Measurements from ENCODE around the gene SLC39A9. TPM values are rescaled to one million over a fixed set of nuclear protein-coding genes. Genes with fewer than 3 reads are reported as not detected.
"Not testable (repeated sequence)": the region's sequence is repeated elsewhere in the genome, so short reads cannot be mapped to it uniquely, and the experiment has no call there.

SLC39A9 gene
- polyA plus RNA-seq, 4 donors: 74.9 to 92.8 (median 82.1) TPM

- not testable (repeated sequence) for DNase-seq (ENCODE audit: low read depth in 4 of 4, low spot score in 2 of 4)
Observed at GRCh38 chr14:69416087-69416486, 17.6 kb downstream of the SLC39A9 start.

DNA sequence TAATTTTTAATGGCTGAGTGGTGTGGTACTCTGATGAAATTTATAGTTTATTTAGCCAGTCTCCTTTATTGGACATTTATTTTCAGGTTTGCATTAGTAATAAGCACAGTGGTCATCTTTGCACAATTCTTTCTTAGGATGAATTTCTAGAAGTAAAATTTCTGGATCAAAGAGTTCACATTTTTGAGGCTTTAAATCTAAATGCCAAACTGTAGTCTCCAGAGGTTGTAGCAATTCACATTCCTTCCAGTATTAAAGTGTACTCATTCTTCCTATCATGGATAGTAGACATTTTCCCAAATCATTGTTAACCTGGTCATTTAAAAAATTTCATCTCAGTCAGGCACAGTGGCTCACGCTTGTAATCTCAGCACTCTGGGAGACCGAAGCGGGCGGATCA lies 24.8 kb downstream of the SLC39A9 start:
- no peak for DNase-seq (ENCODE audit: low read depth in 4 of 4, low spot score in 2 of 4)

- no peak for DNase-seq (ENCODE audit: low read depth in 4 of 4, low spot score in 2 of 4)
Observed at GRCh38 chr14:69424149-69424923, 25.8 kb downstream of the SLC39A9 start.

GRCh38 chr14:69427596-69427995 lies 29.1 kb downstream of the SLC39A9 start:
- no peak for DNase-seq (ENCODE audit: low read depth in 4 of 4, low spot score in 2 of 4)

DNA sequence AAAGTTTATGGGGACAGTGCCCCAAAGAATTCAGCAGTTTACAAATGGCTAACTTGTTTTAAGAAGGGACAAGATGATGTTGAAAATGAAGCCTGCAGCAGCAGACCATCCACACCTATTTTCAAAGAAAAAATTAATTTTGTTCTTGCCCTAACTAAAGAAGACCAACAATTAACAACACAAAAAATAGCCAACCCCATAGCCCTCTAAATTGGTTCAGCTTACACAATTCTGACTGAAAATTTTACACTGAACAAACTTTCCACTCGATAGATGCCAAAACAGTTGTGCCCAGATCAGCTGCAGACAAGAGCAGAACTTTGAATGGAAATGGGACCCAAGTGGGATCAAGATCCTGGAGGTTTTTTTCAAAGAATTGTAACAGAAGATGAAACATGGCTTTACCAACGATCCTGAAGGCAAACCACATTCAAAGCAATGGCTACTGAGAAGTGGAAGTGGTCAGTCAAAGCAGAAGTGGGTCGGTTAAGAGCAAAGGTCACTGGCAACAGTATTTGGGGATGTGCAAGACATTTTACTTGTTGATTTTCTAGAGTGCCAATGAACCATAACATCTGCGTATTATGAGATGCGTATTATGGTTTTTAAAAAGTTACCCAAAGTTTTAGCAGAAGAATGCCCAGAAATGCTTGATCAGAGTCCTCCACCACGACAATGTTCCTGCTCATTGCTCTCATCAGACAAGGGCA lies 30.0 kb downstream of the SLC39A9 start:
- DNase-seq (ENCODE audit: low read depth in 4 of 4, low spot score in 2 of 4): no peak

DNA sequence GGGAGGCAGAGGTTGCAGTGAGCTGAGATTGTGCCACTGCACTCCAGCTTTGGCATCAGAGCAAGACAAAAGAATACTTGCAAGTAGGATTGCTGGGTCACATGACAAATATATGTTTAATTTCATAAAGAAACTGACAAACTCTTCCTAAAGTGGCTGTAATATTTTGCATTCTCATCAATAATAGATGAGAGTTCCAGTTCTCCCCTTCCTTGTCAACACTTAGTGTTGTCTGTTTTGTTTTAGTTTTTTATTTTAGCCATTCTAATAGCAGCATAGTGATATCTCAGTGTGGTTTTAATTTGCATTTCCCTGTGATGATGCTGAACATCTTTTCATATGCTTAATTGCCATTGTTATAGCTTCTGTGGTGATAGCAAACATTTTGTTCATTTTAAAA lies 31.2 kb downstream of the SLC39A9 start:
- DNase-seq (ENCODE audit: low read depth in 4 of 4, low spot score in 2 of 4): no peak

DNA sequence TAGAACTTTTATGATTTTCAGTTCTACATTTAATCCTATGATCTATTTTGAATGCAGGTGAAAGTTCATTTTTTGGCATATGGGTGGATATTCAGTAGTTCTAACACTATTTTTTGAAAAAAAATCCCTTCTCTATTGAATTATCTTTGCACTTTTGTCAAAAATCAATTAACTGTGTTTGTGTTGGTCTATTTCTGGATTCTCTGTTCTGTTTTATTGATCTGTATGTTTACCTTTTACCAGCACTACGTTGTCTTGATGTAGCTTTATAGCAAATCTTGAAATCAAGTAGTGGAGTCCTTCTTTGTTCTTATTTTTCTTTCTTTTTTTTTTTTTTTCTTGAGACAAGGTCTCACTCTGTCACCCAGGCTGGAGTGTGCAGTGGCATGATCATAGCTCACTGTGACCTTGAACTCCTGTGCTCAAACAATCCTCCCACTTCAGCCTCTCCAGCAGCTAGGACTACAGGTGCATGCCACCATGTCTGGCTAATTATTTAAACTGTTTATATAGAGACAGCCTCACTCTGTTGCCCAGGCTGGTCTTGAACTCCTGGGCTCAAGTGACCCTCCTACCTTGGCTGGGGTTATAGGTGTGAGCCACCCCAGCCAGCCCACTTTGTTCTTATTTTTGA lies 31.9 kb downstream of the SLC39A9 start:
- DNase-seq (ENCODE audit: low read depth in 4 of 4, low spot score in 2 of 4): no peak

DNA sequence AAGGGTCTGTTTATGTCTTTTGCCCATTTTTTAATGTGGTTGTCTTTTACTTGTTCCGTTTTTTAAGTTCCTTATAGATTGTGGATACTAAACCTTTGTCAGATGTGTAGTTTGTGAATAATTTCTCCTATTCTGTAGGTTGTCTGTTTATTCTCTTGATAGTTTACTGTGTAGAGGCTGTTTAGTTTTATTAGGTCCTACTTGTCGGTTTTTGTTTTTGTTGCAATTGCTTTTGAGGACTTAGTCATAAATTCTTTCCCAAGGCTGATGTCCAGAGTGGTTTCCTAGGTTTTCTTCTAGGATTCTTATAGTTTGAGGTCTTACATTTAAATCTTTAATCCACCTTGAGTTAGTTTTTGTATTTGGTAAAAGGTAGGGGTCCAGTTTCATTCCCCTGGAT lies 33.9 kb downstream of the SLC39A9 start:
- no peak for DNase-seq (ENCODE audit: low read depth in 4 of 4, low spot score in 2 of 4)

GRCh38 chr14:69439521-69440270 lies 41.2 kb downstream of the SLC39A9 start:
- no peak for DNase-seq (ENCODE audit: low read depth in 4 of 4, low spot score in 2 of 4)

- no peak for DNase-seq (ENCODE audit: low read depth in 4 of 4, low spot score in 2 of 4)
Observed at GRCh38 chr14:69441948-69442347, 43.5 kb downstream of the SLC39A9 start.

DNA sequence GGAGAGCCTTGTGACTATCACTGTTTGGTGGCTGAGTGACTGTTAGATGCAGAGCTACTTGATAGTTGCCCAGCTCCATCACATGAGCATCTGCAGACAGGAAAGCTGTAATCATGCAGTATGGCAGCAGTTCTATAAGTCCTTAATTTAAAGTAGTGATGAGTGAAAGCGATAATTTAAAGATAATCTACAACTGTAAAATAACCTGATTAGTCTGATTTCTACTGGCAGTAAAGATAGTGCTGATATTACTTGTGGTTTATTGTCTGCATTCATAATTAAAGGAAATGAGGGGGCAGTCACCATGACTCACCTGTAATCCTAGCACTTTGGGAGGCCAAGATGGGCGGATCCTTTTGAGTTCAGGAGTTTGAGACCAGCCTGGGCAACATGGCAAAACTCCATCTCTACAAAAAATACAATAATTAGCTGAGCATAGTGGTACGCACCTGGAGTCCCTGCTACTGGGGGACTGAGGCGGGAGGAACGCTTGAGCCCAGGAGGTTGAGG lies 44.9 kb downstream of the SLC39A9 start:
- DNase-seq (ENCODE audit: low read depth in 4 of 4, low spot score in 2 of 4): no peak

- no peak for DNase-seq (ENCODE audit: low read depth in 4 of 4, low spot score in 2 of 4)
Observed at GRCh38 chr14:69449216-69449615, 50.7 kb downstream of the SLC39A9 start.

GRCh38 chr14:69451941-69452340 lies 53.4 kb downstream of the SLC39A9 start:
- no peak for DNase-seq (ENCODE audit: low read depth in 4 of 4, low spot score in 2 of 4)

GRCh38 chr14:69458350-69458749 lies 59.9 kb downstream of the SLC39A9 start:
- no peak for DNase-seq (ENCODE audit: low read depth in 4 of 4, low spot score in 2 of 4)

DNA sequence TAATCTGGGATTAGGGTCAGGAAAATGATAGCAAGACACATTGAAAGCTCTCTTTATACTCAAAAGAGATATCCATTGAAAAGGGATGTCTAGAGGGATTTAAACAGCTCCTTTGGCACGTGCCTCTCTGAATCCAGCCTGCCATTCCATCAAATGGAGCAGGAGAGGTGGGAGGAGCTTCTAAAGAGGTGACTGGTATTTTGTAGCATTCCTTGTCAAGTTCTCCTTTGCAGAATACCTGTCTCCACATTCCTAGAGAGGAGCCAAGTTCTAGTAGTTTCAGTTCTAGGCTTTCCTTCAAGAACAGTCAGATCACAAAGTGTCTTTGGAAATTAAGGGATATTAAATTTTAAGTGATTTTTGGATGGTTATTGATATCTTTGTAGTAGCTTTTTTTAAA lies 60.6 kb downstream of the SLC39A9 start:
- DNase-seq (ENCODE audit: low read depth in 4 of 4, low spot score in 2 of 4): no peak

- peak in 3 of 4 donors; percentile 17 to 65 (median 37) for DNase-seq (ENCODE audit: low read depth in 4 of 4, low spot score in 2 of 4)
Observed at GRCh38 chr14:69460093-69460701, 61.7 kb downstream of the SLC39A9 start.

DNA sequence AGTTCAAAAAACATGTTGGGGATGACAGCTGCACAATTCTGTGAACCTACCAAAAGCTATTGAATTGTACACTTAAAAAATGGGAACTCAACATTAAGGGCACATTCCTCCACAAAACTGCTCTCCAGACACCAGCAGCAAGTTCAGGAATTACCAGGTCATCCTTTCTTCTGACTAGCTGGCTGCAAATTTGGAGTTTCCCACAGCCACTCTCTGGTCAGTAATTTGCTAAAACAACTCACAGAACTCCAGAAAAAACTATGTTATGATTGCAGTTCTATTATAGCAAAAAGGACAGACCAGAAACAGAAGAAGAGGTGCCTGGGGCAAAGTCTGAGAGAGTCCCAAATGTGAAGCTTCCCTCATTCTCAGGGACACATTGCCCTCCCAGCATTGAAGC lies 65.9 kb downstream of the SLC39A9 start:
- DNase-seq (ENCODE audit: low read depth in 4 of 4, low spot score in 2 of 4): no peak

DNA sequence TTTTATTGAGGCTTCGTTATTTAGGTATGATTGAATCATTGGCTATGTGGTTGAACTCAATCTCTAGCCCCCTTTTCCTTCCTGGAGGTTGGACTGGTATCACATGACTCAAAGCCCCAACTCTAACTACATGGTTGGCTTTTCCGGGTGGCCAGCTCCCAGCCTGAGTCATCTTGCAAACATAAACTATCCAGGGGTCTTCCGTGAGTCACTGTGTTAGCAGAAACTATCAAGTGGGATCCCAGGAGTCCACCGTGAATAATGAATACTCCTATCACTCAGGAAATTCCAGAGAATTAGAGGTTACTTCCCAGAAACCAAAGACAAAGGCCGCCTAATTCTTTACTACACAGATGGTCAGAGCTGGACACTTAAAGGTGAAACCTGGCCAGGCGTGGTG lies 66.3 kb downstream of the SLC39A9 start:
- DNase-seq (ENCODE audit: low read depth in 4 of 4, low spot score in 2 of 4): no peak

GRCh38 chr14:69468949-69469348 lies 70.5 kb downstream of the SLC39A9 start:
- DNase-seq (ENCODE audit: low read depth in 4 of 4, low spot score in 2 of 4): no peak

DNA sequence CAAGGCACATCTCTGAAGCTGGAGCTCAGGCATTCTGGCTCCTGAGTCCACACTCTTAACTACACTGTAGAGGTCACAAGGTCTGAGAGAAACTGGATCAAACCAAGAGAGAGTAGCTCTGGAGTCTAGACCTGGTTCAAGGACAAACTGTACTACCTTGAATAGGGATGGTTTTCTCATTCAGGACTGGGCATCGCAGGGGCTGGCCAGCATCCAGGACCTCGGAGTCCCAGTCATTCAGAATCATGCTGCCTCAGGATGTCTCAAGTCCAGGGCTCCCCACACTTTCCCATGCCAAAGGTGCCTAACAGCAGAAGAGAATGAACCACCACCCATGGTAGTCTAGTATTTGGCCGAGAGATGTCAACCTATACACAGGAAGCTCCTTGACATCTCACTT lies 72.9 kb downstream of the SLC39A9 start:
- DNase-seq (ENCODE audit: low read depth in 4 of 4, low spot score in 2 of 4): no peak
